GM18907 (cell line): ENCODE results near the gene ZNF423.
"Not testable (repeated sequence)": the region's sequence is repeated elsewhere in the genome, so short reads cannot be mapped to it uniquely, and the experiment has no call there.

Experiments
- ATAC-seq: cut with Tn5 transposase; IDR thresholded peaks from one replicate; pipeline ENCODE4 v1.9.1; 2021; ENCODE audit warnings: mild to moderate bottlenecking, moderate library complexity; ENCODE audit not compliant: unreplicated experiment

ZNF423 gene

DNA sequence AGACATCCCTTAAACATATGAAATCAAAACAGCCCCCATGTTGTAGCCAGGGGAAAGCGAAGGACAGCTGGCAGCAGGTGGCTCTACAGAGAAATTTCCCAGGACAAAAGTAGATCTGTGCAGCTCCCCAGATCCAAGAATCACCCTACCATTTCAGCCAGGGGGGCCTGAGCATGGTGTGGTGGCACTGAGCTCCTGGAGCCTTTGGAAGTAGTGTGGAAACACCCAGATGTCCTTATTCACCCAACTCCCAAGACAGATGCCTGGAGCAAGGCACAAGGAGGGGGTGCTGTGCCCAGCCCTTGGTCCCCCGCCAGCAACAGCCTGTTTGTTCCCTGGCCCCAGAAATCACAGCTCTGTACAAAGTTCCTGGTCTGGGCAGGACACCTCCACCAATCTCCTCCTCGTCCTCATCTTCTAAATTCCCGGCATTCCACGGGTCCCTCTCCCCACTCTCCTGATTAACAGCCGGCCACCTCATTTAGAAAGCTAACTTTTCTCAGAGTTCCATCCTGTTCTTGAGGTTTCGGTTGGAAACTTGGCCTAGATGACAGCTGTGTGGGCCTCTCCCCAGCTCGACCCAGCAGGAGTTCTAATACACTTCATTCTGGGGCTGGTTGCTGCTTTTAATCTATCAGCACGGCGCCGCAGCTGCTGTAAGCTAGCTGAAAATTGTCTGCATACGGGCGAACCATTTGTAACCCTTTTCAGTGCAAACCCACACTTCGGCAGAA lies 291.2 kb downstream of the ZNF423 start:
- no peak for ATAC-seq

DNA sequence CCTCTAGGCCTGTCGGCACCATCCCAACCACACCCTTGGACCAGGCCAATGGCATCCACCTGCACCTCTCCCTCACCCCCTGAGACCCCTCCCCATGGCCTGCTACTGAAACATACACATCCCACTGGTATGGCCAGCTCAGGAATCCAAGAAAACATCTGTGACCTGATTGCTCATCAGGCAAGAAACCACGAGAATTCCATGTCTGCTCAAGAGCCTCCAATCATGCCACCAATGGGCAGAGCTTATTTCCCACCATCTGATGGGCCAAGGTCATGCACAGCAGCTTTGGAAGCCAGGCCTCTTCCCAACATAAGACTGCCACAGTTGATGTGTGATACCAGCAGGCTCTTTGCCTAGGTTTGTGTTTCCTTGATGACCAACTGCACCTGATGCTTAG lies 292.2 kb downstream of the ZNF423 start:
- ATAC-seq: no peak

- not testable (repeated sequence) for ATAC-seq
Observed at GRCh38 chr16:49562894-49563293, 293.0 kb downstream of the ZNF423 start.

DNA sequence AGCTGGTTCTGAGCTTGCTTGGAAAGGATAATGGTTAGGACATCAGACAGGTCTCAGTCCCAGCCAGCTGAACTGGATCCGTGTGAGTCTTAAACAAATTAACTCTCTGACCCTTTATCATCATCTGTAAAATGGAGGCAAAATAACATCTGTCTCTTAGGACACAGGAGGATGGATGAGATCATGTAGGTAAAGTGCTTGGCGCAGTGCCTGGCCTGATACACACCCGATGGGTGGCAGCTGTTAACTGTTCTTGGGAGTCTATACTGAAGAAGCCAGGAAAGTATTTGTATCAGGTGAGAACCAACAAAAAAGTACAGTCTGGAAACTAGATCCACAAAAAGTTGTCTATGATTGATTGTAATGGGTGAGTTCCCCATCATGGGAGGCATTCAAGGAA lies 293.7 kb downstream of the ZNF423 start:
- ATAC-seq: no peak

DNA sequence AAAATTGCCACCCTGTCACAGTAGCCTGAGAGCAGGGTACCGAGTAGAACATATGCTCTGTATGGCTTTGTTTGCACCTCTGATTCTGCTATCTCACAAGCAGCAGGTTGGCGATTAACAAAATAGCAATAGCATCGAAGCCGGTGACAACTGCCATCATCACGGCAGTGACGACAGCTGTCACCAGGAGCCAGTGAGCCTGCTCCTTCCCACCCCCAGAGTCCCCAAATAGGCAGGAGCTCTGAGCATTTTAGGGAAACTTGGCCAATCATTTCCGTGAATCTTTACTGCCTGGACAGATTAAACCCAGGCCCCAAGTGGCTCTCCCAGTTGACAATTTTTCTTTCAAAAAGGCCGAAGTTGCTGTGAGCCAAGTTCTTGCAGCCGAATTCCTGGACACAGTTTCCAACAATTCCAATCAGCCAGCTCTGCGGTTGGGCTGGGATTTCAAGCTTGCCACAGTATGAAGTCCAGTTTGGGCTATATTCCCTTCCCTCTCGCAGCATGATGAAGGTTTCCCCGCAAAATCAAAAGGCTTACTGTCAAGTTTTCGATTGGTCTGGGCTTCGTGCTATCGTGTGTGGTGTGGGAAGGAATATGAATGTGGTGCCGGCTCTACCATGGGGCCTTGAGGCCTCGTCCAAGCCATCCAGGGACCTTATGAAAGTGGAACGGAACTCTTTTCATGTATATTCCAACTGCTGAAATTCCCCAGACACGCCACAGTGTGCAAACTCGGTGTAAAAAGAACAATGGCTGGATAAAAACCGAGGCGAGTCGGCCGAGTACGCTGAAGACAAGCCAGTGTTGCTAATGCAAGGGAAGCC lies 295.7 kb downstream of the ZNF423 start:
- ATAC-seq: no peak

DNA sequence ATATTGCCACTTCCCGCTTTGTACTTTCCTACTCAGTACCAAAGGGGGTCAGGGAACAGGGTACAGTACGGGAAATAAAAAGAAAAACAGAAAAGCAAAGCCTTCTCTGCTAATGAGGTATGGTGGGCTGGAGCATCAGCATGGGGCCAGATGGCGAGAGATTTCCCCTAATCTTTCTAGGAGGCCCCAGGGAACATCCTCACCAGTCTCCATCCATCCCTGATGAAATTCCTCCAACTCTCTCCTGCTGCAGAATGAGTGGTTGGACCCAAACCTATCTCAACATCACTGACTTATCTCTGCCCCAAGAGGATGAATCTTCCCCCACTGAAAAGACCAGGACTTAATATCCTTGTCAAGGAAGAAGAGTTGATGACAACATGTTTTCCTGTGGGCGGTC lies 296.7 kb downstream of the ZNF423 start:
- no peak for ATAC-seq

GRCh38 chr16:49558451-49558850 lies 297.5 kb downstream of the ZNF423 start:
- ATAC-seq: no peak

DNA sequence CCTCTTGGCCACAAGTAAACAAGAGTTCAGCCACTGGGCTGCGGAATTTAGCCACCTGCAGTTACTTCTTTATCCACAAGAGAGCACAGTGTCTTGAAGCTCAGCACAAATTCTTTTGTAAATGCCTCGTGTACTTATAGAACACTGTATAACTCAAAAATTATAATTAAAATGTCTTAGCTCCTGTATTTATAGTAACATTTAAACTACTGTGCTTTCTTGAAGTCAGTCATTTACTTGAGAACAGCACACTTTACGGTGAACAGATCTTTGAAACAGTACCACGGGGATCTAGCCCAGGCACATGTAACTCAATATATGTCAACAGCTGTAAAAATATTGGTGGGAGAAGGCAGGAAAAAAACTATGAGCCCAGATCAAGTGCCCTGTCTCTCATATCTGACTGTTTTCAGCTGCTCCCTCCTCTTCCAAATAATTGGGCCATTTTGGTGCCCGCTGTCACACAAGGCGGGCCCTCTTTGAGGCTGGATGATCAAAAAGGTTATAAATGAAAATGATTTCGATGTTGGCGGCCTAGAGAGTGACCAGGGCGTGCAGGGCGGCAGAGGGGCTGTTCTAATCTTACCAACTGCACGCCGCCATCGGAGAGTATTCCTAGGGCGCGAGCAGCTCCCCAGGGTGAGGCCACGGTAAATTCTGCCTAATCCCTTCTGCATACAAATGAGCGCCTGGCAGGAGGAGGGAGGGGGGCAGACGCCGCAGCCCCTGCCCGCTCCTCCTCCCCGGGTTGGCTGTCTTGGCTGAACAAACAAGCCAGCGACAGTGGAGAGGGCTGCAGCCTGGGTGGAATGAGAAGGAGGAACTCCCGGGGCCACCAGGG lies 299.1 kb downstream of the ZNF423 start:
- ATAC-seq: no peak

- ATAC-seq: no peak
Observed at GRCh38 chr16:49556249-49556605, 299.7 kb downstream of the ZNF423 start.

DNA sequence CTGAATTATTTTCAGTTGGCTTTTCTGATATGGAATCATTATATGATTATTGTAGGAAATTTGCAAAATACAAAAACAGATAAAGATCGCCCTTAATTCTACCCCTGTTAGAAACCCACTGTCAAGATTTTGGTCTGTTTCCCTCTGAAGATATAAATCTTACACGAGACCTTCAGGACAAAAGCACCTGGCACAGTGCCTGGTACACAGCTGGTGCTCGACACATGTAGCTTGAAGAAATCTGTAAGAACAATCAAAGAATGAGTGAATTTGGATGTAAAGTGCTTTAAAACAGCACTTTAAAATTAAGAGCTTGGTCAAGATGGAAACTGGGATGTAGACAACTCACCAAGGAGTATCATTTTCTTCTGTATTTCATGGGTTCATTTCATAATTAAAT lies 301.2 kb downstream of the ZNF423 start:
- ATAC-seq: no peak

DNA sequence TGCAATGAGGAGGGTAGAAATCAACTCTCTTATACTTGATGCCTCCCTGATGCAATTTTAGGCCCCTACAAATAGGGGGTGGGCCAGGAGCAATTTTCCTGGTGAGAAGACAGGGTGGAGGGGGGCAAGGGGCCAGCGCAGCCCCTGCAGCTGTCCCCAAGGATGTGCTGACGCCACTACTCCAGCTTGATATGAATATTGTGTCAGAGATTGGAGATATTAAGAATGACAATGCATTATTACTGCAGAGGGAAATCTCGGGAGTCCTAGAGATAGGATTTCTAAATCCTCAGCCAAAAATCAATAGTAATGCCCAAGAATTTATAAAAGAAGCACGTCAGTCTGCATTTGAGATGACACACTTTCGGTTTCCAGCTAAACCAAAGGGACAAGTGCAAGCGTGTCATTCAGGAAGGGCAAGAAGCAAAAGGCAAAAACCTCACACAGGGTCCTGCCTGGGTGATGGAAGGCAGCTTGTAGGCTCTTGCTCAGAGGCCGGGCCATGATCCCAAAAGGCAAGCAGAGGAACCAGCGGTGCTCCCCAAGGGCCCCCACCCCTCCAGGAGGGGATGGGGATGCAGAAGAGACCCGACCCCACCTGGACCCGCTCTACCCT lies 303.5 kb downstream of the ZNF423 start:
- no peak for ATAC-seq

- ATAC-seq: no peak
Observed at GRCh38 chr16:49550666-49551065, 305.2 kb downstream of the ZNF423 start.

DNA sequence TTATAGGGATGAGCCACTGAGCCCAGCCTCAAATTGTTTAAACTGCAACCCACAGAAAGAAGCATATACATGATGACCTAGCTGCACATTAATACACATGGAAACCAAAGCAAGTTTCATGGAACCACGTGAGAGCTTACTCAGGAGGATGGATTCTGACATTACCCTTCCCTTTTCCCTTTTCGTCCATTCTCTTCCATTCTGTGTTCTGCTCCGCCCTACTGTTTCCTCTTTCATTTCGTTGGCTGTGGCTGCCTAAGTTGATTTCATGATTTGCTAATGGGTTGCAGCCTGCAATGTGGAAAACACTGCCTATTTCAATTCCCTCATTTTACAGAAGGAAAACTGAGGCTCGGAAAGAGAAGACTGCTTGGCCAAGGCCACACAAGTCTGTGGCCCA lies 305.8 kb downstream of the ZNF423 start:
- no peak for ATAC-seq

GRCh38 chr16:49548325-49548970 lies 307.5 kb downstream of the ZNF423 start:
- ATAC-seq: no peak

DNA sequence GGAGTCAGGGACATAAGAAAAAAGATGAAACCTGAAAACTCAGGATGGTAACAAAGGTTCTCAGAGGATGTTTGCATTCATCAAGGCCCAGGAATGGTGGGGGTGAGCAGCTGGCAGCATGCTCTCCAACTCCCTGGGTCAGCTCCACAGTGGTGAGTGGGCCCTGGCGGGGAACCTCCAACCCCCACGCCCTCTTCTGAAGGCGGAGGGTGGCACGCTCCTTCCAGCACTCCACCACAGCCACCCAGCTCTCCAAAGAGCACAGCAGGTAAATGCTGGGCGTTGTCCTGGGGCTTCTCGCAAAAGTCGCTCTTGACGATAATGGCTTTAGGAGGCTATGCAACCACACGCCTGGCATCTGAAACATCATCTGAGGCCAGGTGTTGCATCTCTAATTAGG lies 308.5 kb downstream of the ZNF423 start:
- ATAC-seq: no peak

GRCh38 chr16:49546735-49547134 lies 309.2 kb downstream of the ZNF423 start:
- no peak for ATAC-seq

DNA sequence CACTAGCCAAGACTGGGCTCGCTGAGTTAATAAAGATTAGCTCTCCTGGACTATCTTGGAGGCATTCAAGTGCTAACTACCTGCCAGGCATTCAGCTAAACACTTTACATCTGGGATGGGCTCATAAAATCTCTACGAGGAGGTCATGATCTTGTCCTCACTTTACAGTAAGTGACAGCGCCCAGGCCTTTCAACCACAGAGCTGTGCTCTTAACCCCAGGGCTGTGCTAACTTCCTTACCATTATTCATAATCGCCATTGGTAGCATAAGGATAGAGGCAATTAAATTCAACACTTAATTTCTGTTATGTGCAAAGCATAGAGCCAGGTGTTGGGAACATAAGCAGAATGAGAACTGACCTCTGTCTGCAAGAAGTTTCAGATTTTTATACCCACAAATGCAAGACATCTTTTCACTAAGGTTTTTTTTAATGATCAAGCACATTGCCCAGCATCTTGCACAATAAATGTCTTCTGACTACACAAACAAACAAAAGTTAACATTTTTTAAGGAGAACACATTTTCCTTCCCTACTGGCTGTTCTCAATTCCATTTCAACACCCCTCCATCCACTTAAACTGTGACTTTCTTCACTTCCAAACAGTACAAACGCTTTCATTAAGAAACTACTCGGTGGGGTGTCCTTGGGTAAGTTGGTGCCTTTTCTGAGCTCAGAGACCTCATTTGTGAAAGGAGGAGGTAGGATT lies 310.0 kb downstream of the ZNF423 start:
- no peak for ATAC-seq

- ATAC-seq: no peak
Observed at GRCh38 chr16:49545243-49545642, 310.7 kb downstream of the ZNF423 start.

DNA sequence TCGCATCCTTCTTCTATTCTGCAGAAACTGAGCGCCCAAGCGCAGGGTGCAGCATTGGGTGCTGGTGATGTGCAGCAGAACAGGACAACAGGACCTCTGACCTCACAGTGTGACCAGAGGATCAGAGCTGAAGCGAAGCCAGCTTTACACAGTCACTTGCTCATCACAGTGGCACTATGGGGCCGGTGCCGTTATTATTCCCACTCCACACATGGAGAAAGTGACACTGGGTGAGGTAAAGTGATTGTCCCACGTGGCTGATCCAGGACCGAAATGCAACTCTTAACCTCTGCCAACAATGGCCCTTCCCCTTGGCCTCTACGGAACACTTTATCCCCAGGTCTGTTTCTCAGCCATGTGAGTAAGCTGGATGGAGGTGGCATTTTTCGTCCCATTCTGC lies 311.1 kb downstream of the ZNF423 start:
- ATAC-seq: no peak

GRCh38 chr16:49543631-49543946 lies 312.3 kb downstream of the ZNF423 start:
- ATAC-seq: no peak
